NCI-H2227 treated with DMSO at 0.1 percent for 48 hours (cell line): ENCODE measurements around the gene HLA-DRB5.
"Not testable (repeated sequence)": the region's sequence is repeated elsewhere in the genome, so short reads cannot be mapped to it uniquely, and the experiment has no call there.

Experiments
- DNase-seq: peaks from one replicate; lab custom pipeline; 2025; lab: John Stamatoyannopoulos, UW

The HLA-DRB5 gene

DNA sequence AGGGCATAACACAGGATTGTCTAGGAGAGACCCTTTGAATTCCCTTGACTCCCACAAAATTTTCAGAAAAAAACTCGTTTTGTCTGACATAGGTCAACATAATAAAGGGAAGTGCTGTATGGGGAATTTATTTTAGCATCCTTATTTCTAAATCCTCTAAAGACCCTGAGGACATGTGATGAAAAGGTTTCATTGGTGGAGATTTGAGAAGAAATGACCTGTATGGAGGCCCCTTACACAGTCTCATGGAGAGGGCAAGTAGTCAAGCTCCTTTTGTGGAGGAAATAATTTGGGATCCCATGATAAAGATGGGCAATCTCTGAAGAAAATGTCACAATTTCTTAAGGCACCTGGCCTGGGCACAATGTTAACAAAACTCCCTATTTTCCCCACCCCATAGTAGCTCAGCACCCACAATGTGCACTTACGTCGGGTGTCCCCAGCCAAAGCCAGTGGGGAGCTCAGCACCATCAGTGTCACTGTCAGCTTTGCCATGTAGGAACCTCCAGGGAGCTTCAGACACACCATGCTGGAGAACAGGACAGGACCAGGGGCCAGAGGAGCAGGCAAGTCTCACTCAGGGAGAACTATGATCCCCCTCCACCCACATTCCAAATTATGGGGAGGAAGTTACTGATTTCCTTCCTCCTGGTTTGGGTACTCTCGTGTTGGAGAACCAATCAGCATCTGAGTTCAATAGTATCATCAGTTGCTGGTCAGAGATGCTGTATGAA is at the start of gene HLA-DRB5:
HLA-DRB5 (minus strand) TSS at position 591 of the 734 bp plus-strand sequence; CDS start at position 528, 63 bp downstream.
- no peak for DNase-seq

DNA sequence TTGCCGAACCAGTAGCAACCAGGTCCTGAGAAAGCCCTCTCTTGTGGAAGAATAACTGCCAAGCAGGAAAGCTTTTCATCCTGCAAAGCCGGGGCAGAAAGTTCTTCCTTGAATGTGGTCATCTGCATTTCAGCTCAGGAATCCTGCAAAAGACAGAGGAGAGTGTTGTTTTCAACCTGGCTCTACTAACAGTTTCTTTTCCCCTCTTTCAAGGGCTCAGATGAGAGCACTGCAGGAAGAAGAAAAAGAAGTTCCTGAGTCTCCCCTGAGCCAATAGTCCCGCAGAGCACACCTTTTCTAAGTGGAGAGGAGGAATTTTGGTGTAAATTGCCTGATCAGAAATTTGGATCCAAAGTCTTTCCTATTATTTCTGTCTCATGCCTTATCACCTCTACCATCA is 48.9 kb upstream of the HLA-DRB5 start:
- no peak for DNase-seq

DNA sequence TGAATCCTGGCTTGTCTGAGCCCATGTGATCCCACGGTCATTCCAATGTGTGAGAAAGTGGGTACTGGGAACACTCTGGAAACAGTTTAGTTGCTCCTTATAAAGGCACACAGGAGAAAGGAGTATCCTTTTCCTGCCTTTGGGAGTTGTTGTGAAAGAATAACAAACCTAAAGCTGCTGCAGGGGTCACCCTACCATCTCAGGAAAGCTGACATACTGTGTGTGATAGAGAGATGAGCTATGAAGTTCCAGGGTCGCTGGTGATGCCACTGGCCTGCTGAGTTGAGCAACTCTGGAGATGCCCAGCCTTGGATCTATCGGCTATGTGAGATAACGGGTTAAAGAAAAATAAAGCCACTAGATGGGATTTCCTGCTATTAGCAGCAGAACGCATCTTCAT is 47.4 kb upstream of the HLA-DRB5 start:
- DNase-seq = not testable (repeated sequence)

DNA sequence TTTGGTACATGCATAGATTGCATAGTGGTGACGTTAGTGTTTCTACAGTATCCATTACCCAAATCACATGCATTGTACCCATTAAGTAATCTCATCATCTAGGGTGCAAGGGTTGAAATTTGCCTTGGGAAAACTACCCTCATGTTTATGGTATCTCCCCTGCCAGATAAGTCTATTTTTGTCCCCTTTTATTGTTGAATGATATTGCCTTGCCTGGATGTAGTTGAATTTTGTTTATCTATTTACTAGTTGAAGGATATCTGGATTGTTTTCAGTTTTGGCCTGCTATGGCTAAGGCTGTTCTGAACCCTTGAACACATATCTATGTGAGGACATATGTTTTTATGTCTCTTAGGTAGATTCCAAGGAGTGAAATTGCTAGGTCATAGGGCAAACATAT is 46.2 kb upstream of the HLA-DRB5 start:
- DNase-seq = no peak

DNA sequence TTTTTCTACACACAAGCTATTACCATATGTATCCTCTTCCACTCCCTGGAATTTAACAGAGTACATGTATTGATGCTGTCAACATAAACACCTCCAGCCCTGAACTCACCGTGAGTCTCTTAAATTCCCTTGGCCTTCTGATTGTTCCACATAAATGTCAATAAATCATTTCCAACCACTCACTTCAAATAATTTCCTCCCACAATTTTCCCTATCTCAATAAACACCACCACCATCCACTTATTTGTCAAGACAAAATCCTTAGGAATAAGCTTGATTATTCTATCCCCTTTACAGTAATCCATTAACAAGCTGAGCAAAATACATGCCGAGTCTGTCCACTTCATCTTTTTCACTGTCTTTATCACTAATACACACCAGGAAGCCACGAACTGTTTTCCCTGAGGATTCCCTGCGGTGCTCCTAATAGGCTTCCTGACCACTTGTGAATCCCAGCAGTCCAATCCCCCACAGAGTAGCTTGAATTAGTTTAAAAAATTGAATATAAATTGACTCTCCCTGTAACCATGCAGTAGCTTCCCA is 40.3 kb upstream of the HLA-DRB5 start:
- DNase-seq = no peak

DNA sequence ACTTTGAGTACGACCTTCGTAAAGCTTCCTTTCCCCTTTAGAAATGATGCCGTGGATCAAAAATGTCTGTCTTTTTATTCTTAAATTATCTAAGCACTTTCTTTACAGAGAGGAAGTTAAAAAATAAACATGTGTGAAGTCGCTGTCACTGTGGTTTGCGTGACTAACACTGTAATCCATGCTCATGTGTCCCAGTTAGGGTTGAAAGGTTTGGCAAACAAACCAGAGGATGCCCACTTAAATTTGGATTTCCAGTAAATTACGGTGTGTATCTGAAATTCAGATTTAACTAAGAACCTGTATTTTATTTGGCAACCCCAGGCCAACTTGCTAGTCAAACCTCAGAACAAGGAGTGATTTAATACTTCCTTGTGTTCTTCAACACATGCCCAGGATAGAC is 38.5 kb upstream of the HLA-DRB5 start:
- DNase-seq = no peak

DNA sequence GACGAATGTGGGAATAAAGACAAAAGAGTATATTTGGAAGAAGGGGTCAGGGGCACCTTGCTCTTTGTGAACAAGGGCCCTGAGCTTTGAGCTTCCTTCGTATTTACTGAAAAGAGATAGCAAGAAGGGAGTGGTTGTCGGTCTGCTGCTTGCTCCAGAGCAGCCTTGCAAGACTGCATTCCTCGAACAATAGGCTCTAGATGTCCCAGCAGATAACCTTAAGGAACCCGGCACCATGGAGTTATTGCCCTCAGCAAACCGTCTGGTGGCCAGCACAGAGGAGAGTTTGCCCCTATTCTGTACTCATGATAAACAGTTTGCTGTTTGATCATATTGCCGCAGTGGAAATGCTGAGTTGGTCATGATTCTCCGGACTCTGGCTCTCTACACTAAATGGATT is 36.9 kb upstream of the HLA-DRB5 start:
- no peak for DNase-seq

DNA sequence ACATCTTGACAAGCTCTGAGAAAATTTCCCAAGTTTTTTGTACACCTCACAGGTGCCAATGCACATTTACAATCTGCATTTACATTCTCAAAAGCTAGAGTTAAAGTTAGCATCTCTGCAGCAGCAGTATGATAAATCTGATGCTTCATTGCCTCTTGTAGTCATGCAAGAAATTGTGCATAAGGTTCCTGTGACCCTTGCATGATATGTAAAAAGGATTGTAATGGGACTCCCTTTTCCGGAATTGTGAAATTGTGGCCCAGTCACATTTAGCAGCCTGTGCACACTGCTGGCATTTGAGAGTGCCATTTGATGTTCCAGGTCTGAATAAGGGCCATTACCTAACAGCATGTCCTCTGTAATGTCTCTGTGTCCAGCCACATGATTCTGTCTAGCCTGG is 35.4 kb upstream of the HLA-DRB5 start:
- DNase-seq = no peak

DNA sequence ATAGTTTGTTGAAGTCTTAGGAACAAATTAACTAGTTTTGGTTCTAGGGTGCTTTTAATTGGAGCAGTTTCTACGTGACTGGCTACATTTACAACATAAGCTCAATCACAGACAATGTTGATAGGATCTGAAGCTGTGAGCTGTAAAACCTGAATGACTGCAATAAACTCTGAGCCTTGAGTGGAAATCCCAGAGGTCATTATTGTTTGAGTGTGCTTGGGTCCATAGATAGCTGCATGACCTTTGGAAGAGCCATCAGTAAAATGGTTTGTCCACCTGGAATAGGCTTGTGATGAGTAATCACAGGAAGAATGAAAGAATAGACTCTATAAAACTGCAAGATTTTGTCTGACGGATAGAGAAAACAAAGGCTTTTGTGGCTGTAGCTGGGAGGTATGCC is 32.9 kb upstream of the HLA-DRB5 start:
- DNase-seq = no peak

DNA sequence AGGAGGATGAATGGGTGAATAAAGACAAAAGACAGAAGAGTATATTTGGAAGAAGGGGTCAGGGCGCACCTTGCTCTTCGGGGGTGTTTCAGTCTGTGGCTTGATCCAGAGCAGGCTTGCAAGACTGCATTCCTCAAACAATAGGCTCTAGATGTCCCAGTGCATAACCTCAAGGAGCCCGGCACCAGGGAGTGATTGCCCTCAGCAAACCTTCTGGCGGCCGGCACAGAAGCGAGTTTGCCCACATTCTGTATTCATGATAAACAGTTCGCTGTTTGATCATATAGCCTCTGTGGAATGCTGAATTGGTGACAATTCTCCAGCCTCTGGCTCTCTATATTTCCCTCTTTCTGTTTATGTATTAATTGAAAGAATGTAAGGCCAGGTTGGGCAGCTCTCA is 29.7 kb upstream of the HLA-DRB5 start:
- no peak for DNase-seq

DNA sequence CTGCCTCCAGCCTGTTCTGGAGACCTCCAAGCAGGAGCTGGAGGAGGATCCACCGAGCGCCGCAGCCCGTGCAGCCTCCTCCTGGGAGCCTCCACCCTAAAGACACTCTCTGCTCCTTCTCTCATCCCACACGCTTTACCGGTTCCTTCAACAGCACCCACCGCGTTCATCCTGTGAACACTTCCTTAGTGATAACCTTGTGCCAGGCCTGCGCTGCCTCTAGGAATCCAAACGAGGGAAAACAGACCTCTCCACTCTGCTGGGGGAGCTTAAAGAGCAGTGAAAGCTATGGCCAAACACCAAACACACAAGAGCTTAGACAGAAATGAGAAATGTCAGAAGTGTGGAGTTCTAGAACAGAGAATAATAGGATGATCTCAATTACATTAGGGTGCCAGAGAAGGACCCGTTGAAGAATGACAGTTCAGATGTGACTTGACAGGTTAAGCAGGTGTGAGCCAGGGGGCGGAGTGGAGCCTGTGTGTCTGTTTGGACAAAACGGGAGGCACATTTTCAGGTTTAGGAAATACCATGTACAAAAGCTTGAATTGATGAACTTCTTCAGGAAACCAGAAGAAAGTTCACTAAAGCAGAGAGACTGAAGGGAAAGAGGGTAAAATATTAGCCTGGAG is 28.5 kb upstream of the HLA-DRB5 start:
- no peak for DNase-seq

DNA sequence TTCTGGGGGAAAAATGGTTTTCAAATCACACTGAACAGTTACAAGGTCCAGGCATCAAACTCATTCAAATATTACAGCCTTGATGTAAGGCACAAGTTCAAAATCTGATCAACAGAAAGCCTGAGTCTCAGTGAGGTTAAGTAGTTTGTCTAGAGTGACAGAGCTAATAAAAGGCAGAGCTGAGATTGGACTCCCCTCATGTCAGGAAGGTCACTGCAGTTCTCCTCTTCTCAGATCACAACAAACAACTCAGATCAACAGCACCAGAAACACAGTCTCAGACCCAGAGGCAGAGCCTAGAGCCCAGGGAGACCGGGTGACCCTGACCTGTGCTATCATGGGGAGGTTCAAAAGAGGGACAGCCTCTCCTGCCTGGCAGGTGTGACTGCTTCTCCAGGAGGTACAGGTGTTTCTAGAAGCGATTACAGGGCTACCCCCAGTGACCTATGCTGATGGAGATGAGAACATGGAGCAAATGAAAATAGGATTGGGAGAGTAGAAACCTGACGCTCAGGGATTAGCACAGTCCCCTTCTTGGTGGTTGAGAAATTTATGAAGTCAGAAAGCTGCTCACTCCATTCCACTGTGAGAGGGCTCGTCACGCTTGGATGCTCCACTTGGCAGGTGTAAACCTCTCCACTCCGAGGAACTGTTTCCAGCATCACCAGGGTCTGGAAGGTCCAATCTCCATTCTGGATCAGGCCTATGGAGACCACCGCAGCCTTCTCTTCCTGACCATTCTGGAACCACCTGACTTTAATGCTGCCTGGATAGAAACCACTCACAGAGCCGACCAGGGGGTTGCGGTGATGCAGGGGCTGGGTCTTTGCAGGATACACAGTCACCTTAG is 24.3 kb upstream of the HLA-DRB5 start:
- no peak for DNase-seq

DNA sequence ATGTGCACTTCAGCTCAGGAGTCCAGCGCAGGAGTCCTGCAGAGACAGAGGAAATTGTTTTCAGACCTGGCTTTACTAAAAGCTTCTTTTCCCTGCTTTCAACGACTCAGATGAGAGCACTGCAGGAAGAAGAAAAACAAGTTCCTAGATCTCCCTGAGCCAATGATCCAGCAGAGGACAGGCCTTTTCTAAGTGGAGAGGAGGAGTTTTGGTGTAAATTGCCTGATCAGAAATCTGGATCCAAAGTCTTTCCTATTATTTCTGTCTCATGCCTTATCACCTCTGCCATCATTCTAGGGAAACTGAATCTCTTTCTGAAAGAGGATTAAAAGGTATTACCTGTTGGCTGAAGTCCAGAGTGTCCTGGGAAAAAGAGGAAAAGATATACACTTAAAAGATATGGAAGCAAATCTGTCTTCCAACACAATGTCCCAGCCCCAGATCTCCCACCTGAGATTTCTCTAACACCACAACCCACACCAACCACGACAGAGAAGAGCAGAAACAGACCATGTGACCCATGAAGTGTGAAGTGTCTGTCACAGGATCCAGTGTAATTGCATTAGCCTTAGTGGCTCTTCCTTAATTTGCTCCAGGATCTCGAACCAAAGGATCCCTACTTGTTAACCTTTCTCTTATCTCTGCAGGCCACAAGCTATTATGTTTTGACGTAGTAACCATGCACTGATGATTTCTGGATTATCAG is 23.1 kb upstream of the HLA-DRB5 start:
- no peak for DNase-seq

DNA sequence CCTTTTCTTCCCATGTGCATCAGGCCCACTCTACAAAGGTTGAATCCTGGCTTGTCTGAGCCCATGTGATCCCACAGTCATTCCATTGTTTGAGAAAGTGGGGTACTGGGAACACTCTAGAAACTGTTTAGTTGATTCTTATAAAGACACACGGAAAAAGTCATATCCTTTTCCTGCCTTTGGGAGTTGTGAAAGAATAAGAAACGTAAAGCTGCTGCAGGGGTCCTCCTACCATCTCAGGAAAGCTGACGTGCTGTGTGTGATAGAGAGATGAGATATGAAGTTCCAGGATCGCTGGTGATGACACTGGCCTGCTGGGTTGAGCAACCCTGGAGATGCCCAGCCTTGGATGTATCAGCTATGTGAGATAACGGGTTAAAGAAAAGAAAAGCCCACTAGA is 21.3 kb upstream of the HLA-DRB5 start:
- DNase-seq = no peak

DNA sequence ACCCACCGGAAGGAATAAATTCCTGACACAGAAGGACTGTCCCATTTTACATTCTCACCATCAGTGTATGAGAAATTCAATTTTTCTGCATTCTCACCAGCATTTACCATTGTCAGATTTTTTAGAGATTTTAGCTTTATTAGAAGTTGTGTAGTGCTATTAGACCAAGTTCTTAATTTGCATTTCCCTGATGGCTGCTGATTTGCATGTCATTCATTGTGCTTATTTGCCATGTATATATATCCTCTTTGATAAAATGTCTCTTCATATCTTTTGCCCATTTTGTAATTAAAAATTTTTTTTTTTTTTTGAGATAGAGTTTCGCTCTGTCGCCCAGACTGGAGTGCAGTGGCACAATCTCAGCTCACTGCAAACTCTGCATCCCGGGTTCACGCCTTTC is 9.8 kb upstream of the HLA-DRB5 start:
- DNase-seq = no peak

DNA sequence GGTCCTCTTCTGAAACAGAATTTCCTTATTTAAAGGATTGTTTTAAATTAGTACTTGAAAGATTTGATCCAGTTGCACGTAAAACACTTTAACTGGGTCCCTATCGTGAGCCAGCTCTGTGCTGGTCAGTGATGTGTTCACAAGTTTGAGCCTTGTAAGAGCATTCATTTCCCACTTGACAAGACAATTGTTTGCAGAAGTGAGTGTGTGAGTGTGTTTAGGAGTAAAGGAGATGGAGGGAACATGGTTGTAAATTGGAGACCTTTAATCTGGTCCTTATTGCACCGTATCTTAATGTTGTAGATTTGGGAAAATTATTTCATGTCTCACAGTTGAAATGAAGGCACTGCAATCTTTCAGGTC is 325 bp upstream of the HLA-DRB5 start:
- not testable (repeated sequence) for DNase-seq

DNA sequence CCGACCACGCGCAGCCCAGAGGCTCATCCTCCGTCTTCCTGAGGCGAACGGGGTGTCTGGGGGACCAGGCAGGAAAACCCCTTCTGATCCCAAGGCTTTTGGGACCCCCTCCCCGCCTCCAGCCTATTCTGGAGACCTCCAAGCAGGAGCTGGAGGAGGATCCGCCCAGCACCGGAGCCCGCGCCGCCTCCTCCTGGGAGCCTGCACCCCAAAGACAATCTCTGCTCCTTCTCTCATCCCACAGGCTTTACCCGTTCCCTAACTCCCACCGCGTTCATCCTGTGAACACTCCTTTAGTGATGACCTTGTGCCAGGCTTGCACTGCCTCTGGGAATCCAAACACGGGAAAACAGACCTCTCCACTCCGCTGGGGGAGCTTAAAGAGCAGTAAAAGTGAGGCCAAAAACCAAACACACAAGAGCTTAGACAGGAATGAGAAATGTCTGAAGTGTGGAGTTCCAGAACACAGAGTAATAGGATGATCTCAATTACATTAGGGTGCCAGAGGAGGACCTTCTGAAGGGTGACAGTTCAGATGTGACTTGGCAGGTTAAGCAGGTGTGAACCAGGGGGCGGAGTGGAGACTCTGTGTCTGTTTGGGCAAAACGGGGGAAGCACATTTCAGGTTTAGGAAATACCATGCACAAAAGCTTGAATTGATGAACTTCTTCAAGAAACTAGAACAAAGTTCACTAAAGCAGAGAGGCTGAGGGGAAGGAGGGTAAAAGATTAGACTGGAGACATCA is 7.6 kb downstream of the HLA-DRB5 start:
- DNase-seq = no peak

DNA sequence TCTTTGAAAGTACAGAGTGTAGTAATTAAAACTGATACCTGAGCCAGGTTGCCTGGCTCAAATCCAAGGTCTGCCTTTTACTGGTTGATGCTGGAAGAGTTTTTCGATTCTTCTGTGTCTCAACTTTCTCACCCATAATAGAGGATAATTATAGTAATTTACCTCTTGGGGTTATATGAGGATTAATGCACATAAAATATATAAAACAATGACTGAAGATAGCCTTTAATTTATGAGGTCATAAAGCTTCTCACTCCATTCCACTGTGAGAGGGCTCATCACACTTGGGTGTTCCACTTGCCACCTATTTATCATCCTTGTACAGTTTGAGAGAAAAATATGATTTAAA is 10.2 kb downstream of the HLA-DRB5 start:
- DNase-seq = no peak

DNA sequence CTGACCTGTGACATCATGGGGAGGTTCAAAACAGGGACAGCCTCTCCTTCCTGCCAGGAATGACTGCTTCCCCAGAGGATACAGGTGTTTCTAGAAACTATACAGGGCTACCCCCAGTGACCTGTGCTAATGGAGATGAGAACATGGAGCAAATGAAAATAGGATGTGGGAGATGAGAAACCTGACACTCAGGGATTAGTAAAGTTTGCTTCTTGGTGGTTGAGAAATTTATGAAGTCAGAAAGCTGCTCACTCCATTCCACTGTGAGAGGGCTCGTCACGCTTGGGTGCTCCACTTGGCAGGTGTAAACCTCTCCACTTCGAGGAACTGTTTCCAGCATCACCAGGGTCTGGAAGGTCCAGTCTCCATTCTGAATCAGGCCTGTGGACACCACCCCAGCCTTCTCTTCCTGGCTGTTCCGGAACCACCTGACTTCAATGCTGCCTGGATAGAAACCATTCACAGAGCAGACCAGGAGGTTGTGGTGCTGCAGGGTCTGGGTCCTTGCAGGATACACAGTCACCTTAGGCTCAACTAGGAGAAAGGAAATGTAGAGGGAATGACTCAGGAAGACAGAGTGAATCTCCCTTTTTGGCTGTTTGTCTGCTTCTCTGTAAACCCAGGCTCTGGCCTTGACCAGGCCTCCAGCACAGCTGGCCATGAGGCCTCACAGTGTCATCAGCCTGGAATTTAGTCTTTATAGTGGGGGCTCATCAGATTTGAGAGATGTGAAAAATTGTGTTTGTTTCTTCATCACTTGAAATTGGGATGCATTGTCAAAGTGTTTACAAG is 10.8 kb downstream of the HLA-DRB5 start:
- no peak for DNase-seq

DNA sequence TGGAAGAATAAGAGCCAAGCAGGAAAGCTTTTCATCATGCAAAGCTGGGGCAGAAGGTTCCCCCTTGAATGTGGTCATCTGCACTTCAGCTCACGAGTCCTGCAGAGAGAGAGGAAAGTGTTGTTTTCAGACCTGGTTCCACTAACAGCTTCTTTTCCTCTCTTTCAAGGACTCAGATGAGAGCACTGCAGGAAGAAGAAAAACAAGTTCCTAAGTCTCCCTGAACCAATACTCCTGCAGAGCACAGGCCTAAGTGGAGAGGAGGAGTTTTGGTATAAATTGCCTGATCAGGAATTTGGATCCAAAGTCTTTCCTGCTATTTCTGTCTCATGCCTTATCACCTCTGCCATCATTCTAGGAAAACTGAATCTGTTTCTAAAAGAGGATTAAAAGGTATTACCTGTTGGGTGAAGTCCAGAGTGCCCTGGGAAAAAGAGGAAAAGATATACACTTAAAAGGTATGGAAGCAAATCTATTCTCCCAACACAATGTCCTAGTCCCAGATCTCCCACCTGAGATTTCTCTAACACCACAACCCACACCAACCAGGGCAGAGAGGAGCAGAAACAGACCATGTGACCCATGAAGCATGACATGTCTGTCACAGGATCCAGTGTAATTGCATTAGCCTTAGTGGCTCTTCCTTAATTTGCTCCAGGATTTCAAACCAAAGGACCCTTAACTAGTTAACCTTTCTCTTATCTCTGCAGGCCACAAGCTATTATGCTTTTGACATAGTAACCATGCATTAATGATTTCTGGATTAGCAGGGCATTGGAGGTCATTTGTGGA is 12.2 kb downstream of the HLA-DRB5 start:
- DNase-seq = no peak
